CD4-positive, alpha-beta T cell (primary cell): ENCODE data around the gene RBMS3. TPM values are rescaled to one million over a fixed set of nuclear protein-coding genes. Genes with fewer than 3 reads are reported as not detected.

Source experiments
- ATAC-seq: fragments of 200-7000 bp; cut with Tn5 transposase; one replicate; pipeline ENCODE4 v1.10.0; 2022; ENCODE audit warnings: mild to moderate bottlenecking; ENCODE audit not compliant: poor library complexity
- CTCF ChIA-PET: fragments of 350-600 bp; sonication (Branson Sonifier 250); formaldehyde crosslinking; loops from one replicate; lab custom pipeline; 2021; ENCODE audit warnings: antibody characterized with exemption, inconsistent platforms; lab: Charles Lee
- POLR2A ChIA-PET: fragments of 350-600 bp; sonication (Branson Sonifier 250); formaldehyde crosslinking; loops from one replicate; lab custom pipeline; 2021; ENCODE audit warnings: antibody characterized with exemption, inconsistent platforms; lab: Charles Lee
- DNase-seq, 14 experiments: peaks; one replicate each; pipeline ENCODE4 v3.0.0-alpha.2; 2013 to 2020; ENCODE audit warnings: mixed read lengths in 2 of 14
- H3K27ac ChIP-seq, 2 donors: one replicate each; pipeline versions ENCODE4 v1.5.1 to v1.7.0; 2013; ENCODE audit warnings: low read length in 2 of 2, low read depth in 1 of 2, mild to moderate bottlenecking in 1 of 2
- H3K27me3 ChIP-seq, 2 experiments: 1 replicate in 1 of 2; 2 replicates in 1 of 2; pipeline versions ENCODE4 v1.6.1 to v1.7.0; 2013; ENCODE audit warnings: low read length in 2 of 2, control low read depth in 1 of 2, mild to moderate bottlenecking in 1 of 2, moderate library complexity in 1 of 2; ENCODE audit not compliant: insufficient read depth in 2 of 2, control insufficient read depth in 1 of 2
- H3K36me3 ChIP-seq: one replicate; pipeline ENCODE4 v1.6.1; 2013; ENCODE audit warnings: low read length, control low read depth; ENCODE audit not compliant: insufficient read depth
- H3K4me1 ChIP-seq: one replicate; pipeline ENCODE4 v1.6.1; 2013; ENCODE audit warnings: low read length, control low read depth; ENCODE audit not compliant: insufficient read depth
- H3K4me3 ChIP-seq: one replicate; pipeline ENCODE4 v1.5.1; 2013; ENCODE audit warnings: mild to moderate bottlenecking, low read length, moderate library complexity
- H3K9me3 ChIP-seq, 2 experiments: 1 replicate in 1 of 2; 2 replicates in 1 of 2; pipeline versions ENCODE4 v1.6.1 to v1.7.0; 2013; ENCODE audit warnings: low read length in 2 of 2, mild to moderate bottlenecking in 2 of 2, control low read depth in 1 of 2, moderate library complexity in 1 of 2; ENCODE audit not compliant: control insufficient read depth in 1 of 2, insufficient read depth in 1 of 2
- H3K27ac Mint-ChIP-seq: one replicate; pipeline ENCODE4 v1.8.0; 2020; ENCODE audit warnings: mixed read lengths
- H3K27me3 Mint-ChIP-seq: one replicate; pipeline ENCODE4 v1.8.0; 2021; ENCODE audit warnings: mixed read lengths
- H3K36me3 Mint-ChIP-seq: one replicate; pipeline ENCODE4 v1.8.0; 2021; ENCODE audit warnings: low read depth, mixed read lengths
- H3K4me1 Mint-ChIP-seq: one replicate; pipeline ENCODE4 v1.8.0; 2021; ENCODE audit warnings: low read depth, mixed read lengths
- H3K4me3 Mint-ChIP-seq: one replicate; pipeline ENCODE4 v1.8.0; 2020; ENCODE audit warnings: mild to moderate bottlenecking, mixed read lengths
- H3K9me3 Mint-ChIP-seq: one replicate; pipeline ENCODE4 v1.8.0; 2020; ENCODE audit warnings: mixed read lengths
- CTCF ChIP-seq: fragments of 200-600 bp; IDR thresholded peaks from one replicate; pipeline ENCODE4 v1.8.0; 2022; ENCODE audit warnings: antibody characterized with exemption, mild to moderate bottlenecking
- intact Hi-C, 2 experiments: fragments of 100-400 bp; cut with DNase I in 1 of 2; cut with micrococcal nuclease in 1 of 2; formaldehyde crosslinking; loops; one replicate each; pipeline versions ENCODE4 v1.15.1 to v1.9.0; 2023 to 2025; cut with DNase I, micrococcal nuclease
- total RNA-seq, 174 experiments: library from RNA in 2 of 174; stranded (reverse) in 2 of 174; gene quantifications; one replicate each; pipeline ENCODE4 v1.2.3 and lab custom pipeline; 2021 to 2026

Gene RBMS3
- total RNA-seq, 2 experiments from 2014 or later = 1.6 to 1.7 TPM

GRCh38 chr3:29270752-29271151 is 10.1 kb upstream of the RBMS3 start:
- ChIA-PET CTCF (no interaction called here), POLR2A (no interaction called here)
- ATAC-seq (no peak), DNase-seq (no peak)
- H3K36me3 Mint-ChIP-seq = no peaks in the 10 kb centered on the region
- H3K9me3 Mint-ChIP-seq = no peaks in the 10 kb centered on the region
- no peak overlapping the region for H3K27ac Mint-ChIP-seq
- H3K4me3 ChIP-seq = no peak overlapping the region
- H3K9me3 ChIP-seq = no peaks in the 10 kb centered on the region
- no peak overlapping the region for H3K4me3 Mint-ChIP-seq
- H3K27ac ChIP-seq = no peak overlapping the region
- intact Hi-C loops = no loop called here
- no peaks in the 10 kb centered on the region for H3K36me3 ChIP-seq
- no peaks in the 10 kb centered on the region for H3K4me1 Mint-ChIP-seq
- H3K27me3 ChIP-seq = no peaks in the 10 kb centered on the region
- H3K4me1 ChIP-seq = no peaks in the 10 kb centered on the region
- no peak for TF ChIP-seq CTCF
- no peaks in the 10 kb centered on the region for H3K27me3 Mint-ChIP-seq

- Mint-ChIP-seq H3K27me3 (no peaks in the 10 kb centered on the region), H3K9me3 (no peaks in the 10 kb centered on the region), H3K4me3 (no peak overlapping the region), H3K27ac (no peak overlapping the region), H3K4me1 (no peaks in the 10 kb centered on the region), H3K36me3 (no peaks in the 10 kb centered on the region)
- TF ChIP-seq CTCF = no peak
- H3K9me3 ChIP-seq = no peaks in the 10 kb centered on the region
- intact Hi-C loops = no loop called here
- no peaks in the 10 kb centered on the region for H3K4me1 ChIP-seq
- no peaks in the 10 kb centered on the region for H3K27me3 ChIP-seq
- no peak overlapping the region for H3K4me3 ChIP-seq
- ATAC-seq (no peak), DNase-seq (no peak)
- ChIA-PET POLR2A (no interaction called here), CTCF (no interaction called here)
- no peak overlapping the region for H3K27ac ChIP-seq
- H3K36me3 ChIP-seq = no peaks in the 10 kb centered on the region
Observed at GRCh38 chr3:29271475-29271874, 9.4 kb upstream of the RBMS3 start.

GRCh38 chr3:29274667-29275066 is 6.2 kb upstream of the RBMS3 start:
- DNase-seq = no peak
- no peak overlapping the region for H3K27ac ChIP-seq
- Mint-ChIP-seq H3K27me3 (no peaks in the 10 kb centered on the region), H3K36me3 (no peaks in the 10 kb centered on the region), H3K9me3 (no peaks in the 10 kb centered on the region), H3K27ac (no peak overlapping the region), H3K4me3 (no peak overlapping the region), H3K4me1 (no peaks in the 10 kb centered on the region)
- CTCF ChIA-PET = no interaction called here
- no peak overlapping the region for H3K4me3 ChIP-seq
- ATAC-seq = no peak
- POLR2A ChIA-PET = no interaction called here
- TF ChIP-seq CTCF = no peak
- H3K36me3 ChIP-seq = no peaks in the 10 kb centered on the region
- no peaks in the 10 kb centered on the region for H3K9me3 ChIP-seq
- no peaks in the 10 kb centered on the region for H3K27me3 ChIP-seq
- no peaks in the 10 kb centered on the region for H3K4me1 ChIP-seq
- intact Hi-C loops = no loop called here
